ENCODE results near the gene SETBP1.

The SETBP1 gene

GRCh38 chr18:44725300-44726058 is 44.8 kb downstream of the SETBP1 start:
- Histone ChIP-seq H3K9me3 (replicated peaks; ENCODE audit: low read length) (no peaks in the 10 kb centered on the region), H3K4me1 (ENCODE audit: control insufficient read depth, insufficient read depth, low read length) (peaks cover 10% of the 10 kb centered on the region), H3K36me3 (ENCODE audit: insufficient read depth, low read length) (no peaks in the 10 kb centered on the region), H3K27me3 (ENCODE audit: control insufficient read depth, insufficient read depth, low read length) (peaks cover 11% of the 10 kb centered on the region), H3K4me3 (ENCODE audit: low read length) (no peak overlapping the region), H3K9ac (ENCODE audit: low read depth, low read length) (no peak overlapping the region), H3K4me2 (ENCODE audit: low read length) (peak overlapping the region; percentile 57)

GRCh38 chr18:44726059-44726421 is 45.4 kb downstream of the SETBP1 start:
- Histone ChIP-seq H3K9ac (ENCODE audit: low read depth, low read length) (no peak overlapping the region), H3K27me3 (ENCODE audit: control insufficient read depth, insufficient read depth, low read length) (peaks cover 11% of the 10 kb centered on the region), H3K9me3 (replicated peaks; ENCODE audit: low read length) (no peaks in the 10 kb centered on the region), H3K4me1 (ENCODE audit: control insufficient read depth, insufficient read depth, low read length) (peaks cover 10% of the 10 kb centered on the region), H3K36me3 (ENCODE audit: insufficient read depth, low read length) (no peaks in the 10 kb centered on the region), H3K4me2 (ENCODE audit: low read length) (peak overlapping the region; percentile 57), H3K4me3 (ENCODE audit: low read length) (no peak overlapping the region)

- Histone ChIP-seq H3K4me3 (ENCODE audit: low read length) (no peak overlapping the region), H3K36me3 (ENCODE audit: insufficient read depth, low read length) (no peaks in the 10 kb centered on the region), H3K9me3 (replicated peaks; ENCODE audit: low read length) (no peaks in the 10 kb centered on the region), H3K4me2 (ENCODE audit: low read length) (no peak overlapping the region), H3K27me3 (ENCODE audit: control insufficient read depth, insufficient read depth, low read length) (peaks cover 17% of the 10 kb centered on the region), H3K4me1 (ENCODE audit: control insufficient read depth, insufficient read depth, low read length) (peaks cover 10% of the 10 kb centered on the region), H3K9ac (ENCODE audit: low read depth, low read length) (no peak overlapping the region)
Observed at GRCh38 chr18:44727291-44727690, 46.6 kb downstream of the SETBP1 start.

GRCh38 chr18:44729631-44730101 is 49.0 kb downstream of the SETBP1 start:
- peaks cover 17% of the 10 kb centered on the region for H3K27me3 ChIP-seq (ENCODE audit: control insufficient read depth, insufficient read depth, low read length)
- no peak overlapping the region for H3K9ac ChIP-seq (ENCODE audit: low read depth, low read length)
- peaks cover 26% of the 10 kb centered on the region for H3K4me1 ChIP-seq (ENCODE audit: control insufficient read depth, insufficient read depth, low read length)
- H3K9me3 ChIP-seq (replicated peaks; ENCODE audit: low read length) = no peaks in the 10 kb centered on the region
- no peak overlapping the region for H3K4me2 ChIP-seq (ENCODE audit: low read length)
- H3K36me3 ChIP-seq (ENCODE audit: insufficient read depth, low read length) = no peaks in the 10 kb centered on the region
- H3K4me3 ChIP-seq (ENCODE audit: low read length) = no peak overlapping the region

- H3K4me2 ChIP-seq (ENCODE audit: low read length) = no peak overlapping the region
- no peaks in the 10 kb centered on the region for H3K9me3 ChIP-seq (replicated peaks; ENCODE audit: low read length)
- H3K27me3 ChIP-seq (ENCODE audit: control insufficient read depth, insufficient read depth, low read length) = peaks cover 19% of the 10 kb centered on the region
- H3K36me3 ChIP-seq (ENCODE audit: insufficient read depth, low read length) = no peaks in the 10 kb centered on the region
- no peak overlapping the region for H3K9ac ChIP-seq (ENCODE audit: low read depth, low read length)
- no peak overlapping the region for H3K4me3 ChIP-seq (ENCODE audit: low read length)
- H3K4me1 ChIP-seq (ENCODE audit: control insufficient read depth, insufficient read depth, low read length) = peaks cover 18% of the 10 kb centered on the region
Observed at GRCh38 chr18:44730803-44731529, 50.3 kb downstream of the SETBP1 start.

- Histone ChIP-seq H3K4me1 (ENCODE audit: control insufficient read depth, insufficient read depth, low read length) (peaks cover 16% of the 10 kb centered on the region), H3K36me3 (ENCODE audit: insufficient read depth, low read length) (no peaks in the 10 kb centered on the region), H3K27me3 (ENCODE audit: control insufficient read depth, insufficient read depth, low read length) (peaks cover 25% of the 10 kb centered on the region), H3K9me3 (replicated peaks; ENCODE audit: low read length) (no peaks in the 10 kb centered on the region), H3K4me2 (ENCODE audit: low read length) (no peak overlapping the region), H3K4me3 (ENCODE audit: low read length) (no peak overlapping the region), H3K9ac (ENCODE audit: low read depth, low read length) (no peak overlapping the region)
Observed at GRCh38 chr18:44731530-44732237, 51.0 kb downstream of the SETBP1 start.

- H3K9ac ChIP-seq (ENCODE audit: low read depth, low read length) = no peak overlapping the region
Observed at GRCh38 chr18:44732238-44732563, 51.5 kb downstream of the SETBP1 start.

GRCh38 chr18:44732599-44732998 is 51.9 kb downstream of the SETBP1 start:
- peaks cover 34% of the 10 kb centered on the region for H3K27me3 ChIP-seq (ENCODE audit: control insufficient read depth, insufficient read depth, low read length)
- H3K4me1 ChIP-seq (ENCODE audit: control insufficient read depth, insufficient read depth, low read length) = peaks cover 16% of the 10 kb centered on the region
- H3K9me3 ChIP-seq (replicated peaks; ENCODE audit: low read length) = no peaks in the 10 kb centered on the region
- H3K36me3 ChIP-seq (ENCODE audit: insufficient read depth, low read length) = no peaks in the 10 kb centered on the region
- H3K9ac ChIP-seq (ENCODE audit: low read depth, low read length) = no peak overlapping the region
- no peak overlapping the region for H3K4me2 ChIP-seq (ENCODE audit: low read length)
- H3K4me3 ChIP-seq (ENCODE audit: low read length) = no peak overlapping the region

More at GRCh38 chr18:44732238-44732563, 51.5 kb downstream of the SETBP1 start:
- Histone ChIP-seq H3K4me2 (ENCODE audit: low read length) (no peak overlapping the region), H3K4me1 (ENCODE audit: control insufficient read depth, insufficient read depth, low read length) (peaks cover 16% of the 10 kb centered on the region), H3K36me3 (ENCODE audit: insufficient read depth, low read length) (no peaks in the 10 kb centered on the region), H3K27me3 (ENCODE audit: control insufficient read depth, insufficient read depth, low read length) (peaks cover 30% of the 10 kb centered on the region), H3K4me3 (ENCODE audit: low read length) (no peak overlapping the region), H3K9me3 (replicated peaks; ENCODE audit: low read length) (no peaks in the 10 kb centered on the region)

- Histone ChIP-seq H3K4me3 (ENCODE audit: low read length) (no peak overlapping the region), H3K4me1 (ENCODE audit: control insufficient read depth, insufficient read depth, low read length) (peaks cover 16% of the 10 kb centered on the region), H3K27me3 (ENCODE audit: control insufficient read depth, insufficient read depth, low read length) (peaks cover 36% of the 10 kb centered on the region), H3K9me3 (replicated peaks; ENCODE audit: low read length) (no peaks in the 10 kb centered on the region), H3K9ac (ENCODE audit: low read depth, low read length) (no peak overlapping the region), H3K4me2 (ENCODE audit: low read length) (peak overlapping the region; percentile 30), H3K36me3 (ENCODE audit: insufficient read depth, low read length) (no peaks in the 10 kb centered on the region)
Observed at GRCh38 chr18:44733069-44733753, 52.5 kb downstream of the SETBP1 start.

GRCh38 chr18:44733754-44734465 is 53.2 kb downstream of the SETBP1 start:
- H3K36me3 ChIP-seq (ENCODE audit: insufficient read depth, low read length) = no peaks in the 10 kb centered on the region
- no peaks in the 10 kb centered on the region for H3K9me3 ChIP-seq (replicated peaks; ENCODE audit: low read length)
- peak overlapping the region; percentile 30 for H3K4me2 ChIP-seq (ENCODE audit: low read length)
- H3K4me1 ChIP-seq (ENCODE audit: control insufficient read depth, insufficient read depth, low read length) = peaks cover 16% of the 10 kb centered on the region
- no peak overlapping the region for H3K9ac ChIP-seq (ENCODE audit: low read depth, low read length)
- H3K27me3 ChIP-seq (ENCODE audit: control insufficient read depth, insufficient read depth, low read length) = peaks cover 33% of the 10 kb centered on the region
- H3K4me3 ChIP-seq (ENCODE audit: low read length) = no peak overlapping the region

All from skeletal muscle satellite cell (primary cell).